ENCODE results near the gene ZXDC. TPM values are rescaled to one million over a fixed set of nuclear protein-coding genes. Genes with fewer than 3 reads are reported as not detected.

ZXDC gene
- total RNA-seq, 1 experiment from 2014 or later = 33.3 TPM

DNA sequence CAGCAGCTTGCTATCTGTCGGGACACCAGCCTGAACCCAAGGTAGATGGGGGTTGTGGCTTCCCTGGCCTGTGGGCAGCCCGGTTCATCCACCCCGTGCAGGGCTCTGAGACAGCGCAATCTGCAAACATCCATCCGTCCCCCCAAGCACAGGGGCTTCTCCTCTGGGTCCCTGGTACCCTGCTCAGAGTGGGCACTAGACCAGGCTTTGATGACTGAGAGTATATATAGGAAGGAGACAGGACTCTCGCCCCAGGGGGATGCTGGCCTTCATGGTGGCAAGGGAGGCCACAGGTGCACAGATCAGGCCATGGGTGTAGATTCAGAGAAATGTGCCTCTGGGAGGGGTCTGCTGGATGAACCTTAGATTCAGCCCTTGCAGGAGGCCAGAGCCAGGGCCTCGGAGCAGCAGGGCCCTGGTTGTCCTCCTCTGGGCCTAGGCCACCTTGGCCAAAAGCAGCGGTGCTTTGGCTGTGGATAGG, 40.7 kb downstream of the ZXDC start:
- in situ Hi-C loops (cut with HindIII; ENCODE audit: low pct_unique_long_range_greater_than_20kb, low sequenced_read_pairs) = no loop called here
- H3K9me3 ChIP-seq (ENCODE audit: control insufficient read depth, insufficient read depth, low read depth, low read length) = no peaks in the 10 kb centered on the region
- ChIA-PET CTCF (no interaction called here), POLR2A (no interaction called here)
- BruUV-seq (replicated peaks) = no TSS peak
- DNase-seq (ENCODE audit: low read depth, low spot score) (no peak), ATAC-seq (no peak)
- H3K4me3 ChIP-seq (ENCODE audit: low read depth in 2 of 2, low read length in 2 of 2) = no peak overlapping the region
- H3K4me1 ChIP-seq (ENCODE audit: control insufficient read depth, insufficient read depth, low read length) = no peaks in the 10 kb centered on the region
- no peaks in the 10 kb centered on the region for H3K36me3 ChIP-seq (ENCODE audit: control insufficient read depth, insufficient read depth, low read length)
- H3K27me3 ChIP-seq (ENCODE audit: control insufficient read depth, insufficient read depth, low read length) = no peaks in the 10 kb centered on the region
- intact Hi-C loops (cut with micrococcal nuclease; ENCODE audit: unreplicated experiment) = no loop called here
- H3K27ac ChIP-seq (ENCODE audit: low read length) = no peak overlapping the region
- TF ChIP-seq SIN3A (IDR thresholded peaks at IDR 0.05; ENCODE audit: borderline replicate concordance, insufficient read depth, low read depth, low read length) = no peak
- no peak for TF ChIP-seq POLR2AphosphoS5 (IDR thresholded peaks at IDR 0.05; ENCODE audit: low read depth, low read length)
- no peak for TF ChIP-seq TCF7L2 (IDR thresholded peaks at IDR 0.05; ENCODE audit: low read depth, low read length)
- TF ChIP-seq, protein P1, sequence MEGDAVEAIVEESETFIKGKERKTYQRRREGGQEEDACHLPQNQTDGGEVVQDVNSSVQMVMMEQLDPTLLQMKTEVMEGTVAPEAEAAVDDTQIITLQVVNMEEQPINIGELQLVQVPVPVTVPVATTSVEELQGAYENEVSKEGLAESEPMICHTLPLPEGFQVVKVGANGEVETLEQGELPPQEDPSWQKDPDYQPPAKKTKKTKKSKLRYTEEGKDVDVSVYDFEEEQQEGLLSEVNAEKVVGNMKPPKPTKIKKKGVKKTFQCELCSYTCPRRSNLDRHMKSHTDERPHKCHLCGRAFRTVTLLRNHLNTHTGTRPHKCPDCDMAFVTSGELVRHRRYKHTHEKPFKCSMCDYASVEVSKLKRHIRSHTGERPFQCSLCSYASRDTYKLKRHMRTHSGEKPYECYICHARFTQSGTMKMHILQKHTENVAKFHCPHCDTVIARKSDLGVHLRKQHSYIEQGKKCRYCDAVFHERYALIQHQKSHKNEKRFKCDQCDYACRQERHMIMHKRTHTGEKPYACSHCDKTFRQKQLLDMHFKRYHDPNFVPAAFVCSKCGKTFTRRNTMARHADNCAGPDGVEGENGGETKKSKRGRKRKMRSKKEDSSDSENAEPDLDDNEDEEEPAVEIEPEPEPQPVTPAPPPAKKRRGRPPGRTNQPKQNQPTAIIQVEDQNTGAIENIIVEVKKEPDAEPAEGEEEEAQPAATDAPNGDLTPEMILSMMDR (IDR thresholded peaks at IDR 0.05) = no peak
- TF ChIP-seq, protein P2, sequence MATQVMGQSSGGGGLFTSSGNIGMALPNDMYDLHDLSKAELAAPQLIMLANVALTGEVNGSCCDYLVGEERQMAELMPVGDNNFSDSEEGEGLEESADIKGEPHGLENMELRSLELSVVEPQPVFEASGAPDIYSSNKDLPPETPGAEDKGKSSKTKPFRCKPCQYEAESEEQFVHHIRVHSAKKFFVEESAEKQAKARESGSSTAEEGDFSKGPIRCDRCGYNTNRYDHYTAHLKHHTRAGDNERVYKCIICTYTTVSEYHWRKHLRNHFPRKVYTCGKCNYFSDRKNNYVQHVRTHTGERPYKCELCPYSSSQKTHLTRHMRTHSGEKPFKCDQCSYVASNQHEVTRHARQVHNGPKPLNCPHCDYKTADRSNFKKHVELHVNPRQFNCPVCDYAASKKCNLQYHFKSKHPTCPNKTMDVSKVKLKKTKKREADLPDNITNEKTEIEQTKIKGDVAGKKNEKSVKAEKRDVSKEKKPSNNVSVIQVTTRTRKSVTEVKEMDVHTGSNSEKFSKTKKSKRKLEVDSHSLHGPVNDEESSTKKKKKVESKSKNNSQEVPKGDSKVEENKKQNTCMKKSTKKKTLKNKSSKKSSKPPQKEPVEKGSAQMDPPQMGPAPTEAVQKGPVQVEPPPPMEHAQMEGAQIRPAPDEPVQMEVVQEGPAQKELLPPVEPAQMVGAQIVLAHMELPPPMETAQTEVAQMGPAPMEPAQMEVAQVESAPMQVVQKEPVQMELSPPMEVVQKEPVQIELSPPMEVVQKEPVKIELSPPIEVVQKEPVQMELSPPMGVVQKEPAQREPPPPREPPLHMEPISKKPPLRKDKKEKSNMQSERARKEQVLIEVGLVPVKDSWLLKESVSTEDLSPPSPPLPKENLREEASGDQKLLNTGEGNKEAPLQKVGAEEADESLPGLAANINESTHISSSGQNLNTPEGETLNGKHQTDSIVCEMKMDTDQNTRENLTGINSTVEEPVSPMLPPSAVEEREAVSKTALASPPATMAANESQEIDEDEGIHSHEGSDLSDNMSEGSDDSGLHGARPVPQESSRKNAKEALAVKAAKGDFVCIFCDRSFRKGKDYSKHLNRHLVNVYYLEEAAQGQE (IDR thresholded peaks at IDR 0.05; ENCODE audit: insufficient read depth in 1 of 2, low read depth in 2 of 2, low read length in 1 of 2) = no peak

DNA sequence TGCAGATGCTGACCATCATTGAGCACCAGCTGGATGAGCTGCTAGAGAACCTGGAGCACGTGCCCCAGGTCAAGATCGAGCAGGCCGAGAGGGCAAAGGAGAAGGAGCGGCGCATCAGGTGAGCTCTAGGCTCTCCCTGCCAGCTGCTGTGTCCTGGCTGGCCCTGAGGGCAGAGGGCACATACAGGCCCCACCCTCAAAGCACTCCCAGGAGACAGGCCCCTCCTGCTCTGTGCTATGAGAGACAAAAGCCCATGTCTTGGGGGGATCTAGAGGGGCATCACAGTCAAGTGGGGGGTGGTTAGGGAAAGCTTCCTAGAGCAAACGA, 41.5 kb downstream of the ZXDC start:
- CTCF ChIA-PET = interaction anchor here (0.6 kb wide), 1 partner anchor 1141 kb away, joined by 3 read pairs; no protein-coding TSS in a partner anchor
- H3K36me3 ChIP-seq (ENCODE audit: control insufficient read depth, insufficient read depth, low read length) = no peaks in the 10 kb centered on the region
- BruUV-seq (replicated peaks) = no TSS peak
- H3K9me3 ChIP-seq (ENCODE audit: control insufficient read depth, insufficient read depth, low read depth, low read length) = no peaks in the 10 kb centered on the region
- no peaks in the 10 kb centered on the region for H3K4me1 ChIP-seq (ENCODE audit: control insufficient read depth, insufficient read depth, low read length)
- H3K4me3 ChIP-seq (ENCODE audit: low read depth in 2 of 2, low read length in 2 of 2) = no peak overlapping the region
- no peaks in the 10 kb centered on the region for H3K27me3 ChIP-seq (ENCODE audit: control insufficient read depth, insufficient read depth, low read length)
- in situ Hi-C loops (cut with HindIII; ENCODE audit: low pct_unique_long_range_greater_than_20kb, low sequenced_read_pairs) (no loop called here), intact Hi-C loops (cut with micrococcal nuclease; ENCODE audit: unreplicated experiment) (no loop called here)
- POLR2A ChIA-PET = interaction anchor here (0.5 kb wide), 1 partner anchor 49 kb away, joined by 4 read pairs; no protein-coding TSS in a partner anchor
- DNase-seq (ENCODE audit: low read depth, low spot score) (no peak), ATAC-seq (no peak)
- no peak for TF ChIP-seq TCF7L2 (IDR thresholded peaks at IDR 0.05; ENCODE audit: low read depth, low read length)
- TF ChIP-seq, protein P2 (IDR thresholded peaks at IDR 0.05; ENCODE audit: insufficient read depth in 1 of 2, low read depth in 2 of 2, low read length in 1 of 2) = no peak
- H3K27ac ChIP-seq (ENCODE audit: low read length) = no peak overlapping the region

Data from Panc1 (cell line).